NCI-H2171 treated with DMSO at 0.1 percent for 48 hours (cell line): ENCODE data around the gene C2orf69.

Source experiments
- DNase-seq: peaks from one replicate; lab custom pipeline; 2025; lab: John Stamatoyannopoulos, UW

Gene C2orf69

DNA sequence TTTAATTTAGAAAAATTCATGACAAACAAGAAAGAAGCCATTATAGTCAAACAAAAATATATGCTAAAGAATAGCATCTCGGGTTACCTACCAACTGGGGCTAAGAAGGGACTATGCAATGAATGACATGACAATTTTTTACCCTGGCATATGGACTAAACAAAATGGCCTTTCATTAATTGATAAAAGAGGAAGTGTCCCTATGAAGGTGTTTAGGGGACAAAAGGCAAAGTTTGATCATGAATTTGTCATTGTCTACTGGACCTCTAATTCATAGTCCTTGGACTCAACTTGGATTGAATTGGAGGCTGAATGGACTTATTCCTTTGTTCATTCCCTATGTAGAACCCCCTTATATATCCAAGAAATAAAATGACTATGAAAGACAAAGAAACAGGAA is 57.0 kb downstream of the C2orf69 start:
- DNase-seq, result no peak

DNA sequence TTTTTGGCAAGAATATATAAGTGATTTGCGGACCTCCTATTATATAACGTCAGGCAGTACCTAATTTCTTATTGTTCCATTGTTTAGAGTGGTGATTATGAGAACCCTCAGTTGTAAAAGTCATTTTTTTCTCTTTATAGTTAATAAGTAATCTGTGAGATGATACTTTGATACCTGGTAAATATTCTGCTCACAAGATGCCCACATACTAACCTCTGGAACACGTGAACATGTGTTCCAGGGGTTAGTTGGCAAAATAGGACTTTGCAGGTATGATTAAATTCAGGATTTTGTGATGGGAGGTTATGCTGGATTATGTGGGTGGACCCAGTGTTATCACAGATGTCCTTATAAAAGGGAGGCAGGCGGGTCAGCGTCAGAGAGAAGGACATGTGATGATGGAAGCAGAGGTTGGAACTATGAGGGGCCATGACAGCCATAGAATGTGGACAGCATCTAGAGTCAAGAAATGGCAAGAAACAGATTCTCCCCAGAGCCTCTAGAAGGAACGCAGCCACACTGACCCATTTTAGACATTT is 61.1 kb downstream of the C2orf69 start:
- no peak for DNase-seq

DNA sequence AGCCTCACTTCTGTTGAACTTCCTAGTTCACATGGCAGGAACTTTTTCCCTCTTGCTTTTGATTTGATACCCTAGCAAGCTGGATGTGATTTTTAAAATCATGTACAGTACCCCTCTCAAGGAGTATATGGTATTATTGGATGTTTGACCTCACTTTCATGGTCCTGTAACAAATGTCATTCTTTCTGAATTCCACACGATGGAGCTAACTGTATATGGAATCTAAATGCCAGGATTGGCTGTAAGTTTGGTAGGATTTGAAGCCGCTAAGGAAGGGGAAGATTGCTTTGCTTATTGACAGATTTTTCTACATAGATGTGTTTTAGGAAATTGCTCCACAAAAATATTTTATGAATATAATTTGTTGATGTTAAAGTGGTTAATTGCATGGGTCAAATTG is 62.6 kb downstream of the C2orf69 start:
- peak; percentile 62 for DNase-seq

DNA sequence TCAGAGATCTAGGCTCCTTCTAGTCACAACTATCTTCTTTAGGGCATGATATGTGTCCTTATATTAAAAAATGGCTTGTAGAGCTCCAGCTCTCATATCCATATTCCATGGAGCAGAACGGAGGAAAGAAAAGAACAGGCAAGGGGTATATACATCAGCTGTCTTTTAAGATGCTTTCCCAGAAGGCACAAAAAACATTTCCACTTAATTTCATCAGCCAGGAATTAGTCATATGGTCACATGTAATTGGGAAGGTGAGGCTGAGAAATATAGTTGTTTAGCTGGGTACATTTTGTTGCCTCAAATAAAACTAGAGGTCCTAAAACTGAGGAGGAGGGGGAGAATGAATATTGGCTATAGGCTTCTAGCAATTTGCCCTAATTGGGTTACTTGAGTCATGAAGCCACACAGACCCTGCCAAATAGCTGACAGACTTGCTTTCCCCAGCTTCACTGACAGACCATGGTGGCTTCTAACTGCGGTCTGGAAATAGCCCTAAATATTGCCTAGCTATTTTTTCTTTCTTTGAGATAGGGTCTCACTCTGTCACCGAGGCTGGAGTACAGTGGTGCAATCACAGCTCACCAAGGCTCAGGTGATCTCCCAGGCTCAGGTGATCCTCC is 64.3 kb downstream of the C2orf69 start:
- DNase-seq, result no peak
